Measurements from ENCODE around the gene CADM2.
"Not testable (repeated sequence)": the region's sequence is repeated elsewhere in the genome, so short reads cannot be mapped to it uniquely, and the experiment has no call there.

The CADM2 gene

GRCh38 chr3:85495602-85496001, 536.8 kb downstream of the CADM2 start:
- DNase-seq: no peak

- no peak for DNase-seq
These were observed 539.4 kb downstream of the CADM2 start for GRCh38 chr3:85498177-85498576.

GRCh38 chr3:85502148-85502875, 543.5 kb downstream of the CADM2 start:
- no peak for DNase-seq

GRCh38 chr3:85504129-85504784, 545.5 kb downstream of the CADM2 start:
- not testable (repeated sequence) for DNase-seq

GRCh38 chr3:85504785-85505511, 546.2 kb downstream of the CADM2 start:
- not testable (repeated sequence) for DNase-seq

GRCh38 chr3:85507052-85507451, 548.3 kb downstream of the CADM2 start:
- DNase-seq: not testable (repeated sequence)

- no peak for DNase-seq
These were observed 549.9 kb downstream of the CADM2 start for GRCh38 chr3:85508659-85509058.

- no peak for DNase-seq
These were observed 557.4 kb downstream of the CADM2 start for GRCh38 chr3:85516146-85516545.

GRCh38 chr3:85524104-85524503, 565.3 kb downstream of the CADM2 start:
- DNase-seq: no peak

GRCh38 chr3:85525264-85525663, 566.5 kb downstream of the CADM2 start:
- DNase-seq: no peak

GRCh38 chr3:85533586-85533985, 574.8 kb downstream of the CADM2 start:
- no peak for DNase-seq

- peak; percentile 31 for DNase-seq
These were observed 576.7 kb downstream of the CADM2 start for GRCh38 chr3:85535517-85535916.

GRCh38 chr3:85539232-85539631, 580.4 kb downstream of the CADM2 start:
- no peak for DNase-seq

- DNase-seq: no peak
These were observed 595.4 kb downstream of the CADM2 start for GRCh38 chr3:85554153-85554552.

- DNase-seq: peak; percentile 63
These were observed 601.4 kb downstream of the CADM2 start for GRCh38 chr3:85560088-85560785.

GRCh38 chr3:85567071-85567676, 608.4 kb downstream of the CADM2 start:
- DNase-seq: peak; percentile 79

- DNase-seq: no peak
These were observed 612.0 kb downstream of the CADM2 start for GRCh38 chr3:85570819-85571218.

- DNase-seq: no peak
These were observed 613.0 kb downstream of the CADM2 start for GRCh38 chr3:85571835-85572234.

- no peak for DNase-seq
These were observed 613.6 kb downstream of the CADM2 start for GRCh38 chr3:85572426-85572825.

GRCh38 chr3:85572978-85573377, 614.2 kb downstream of the CADM2 start:
- DNase-seq: no peak

GRCh38 chr3:85574006-85574705, 615.4 kb downstream of the CADM2 start:
- DNase-seq: no peak

GRCh38 chr3:85576091-85576690, 617.4 kb downstream of the CADM2 start:
- peak; percentile 91 for DNase-seq
